Measurements from ENCODE around the gene UBR4. TPM values are rescaled to one million over a fixed set of nuclear protein-coding genes. Genes with fewer than 3 reads are reported as not detected.
"Not testable (repeated sequence)": the region's sequence is repeated elsewhere in the genome, so short reads cannot be mapped to it uniquely, and the experiment has no call there.

Gene UBR4
- total RNA-seq, 2 donors from 2014 or later = 209 to 275 TPM

DNA sequence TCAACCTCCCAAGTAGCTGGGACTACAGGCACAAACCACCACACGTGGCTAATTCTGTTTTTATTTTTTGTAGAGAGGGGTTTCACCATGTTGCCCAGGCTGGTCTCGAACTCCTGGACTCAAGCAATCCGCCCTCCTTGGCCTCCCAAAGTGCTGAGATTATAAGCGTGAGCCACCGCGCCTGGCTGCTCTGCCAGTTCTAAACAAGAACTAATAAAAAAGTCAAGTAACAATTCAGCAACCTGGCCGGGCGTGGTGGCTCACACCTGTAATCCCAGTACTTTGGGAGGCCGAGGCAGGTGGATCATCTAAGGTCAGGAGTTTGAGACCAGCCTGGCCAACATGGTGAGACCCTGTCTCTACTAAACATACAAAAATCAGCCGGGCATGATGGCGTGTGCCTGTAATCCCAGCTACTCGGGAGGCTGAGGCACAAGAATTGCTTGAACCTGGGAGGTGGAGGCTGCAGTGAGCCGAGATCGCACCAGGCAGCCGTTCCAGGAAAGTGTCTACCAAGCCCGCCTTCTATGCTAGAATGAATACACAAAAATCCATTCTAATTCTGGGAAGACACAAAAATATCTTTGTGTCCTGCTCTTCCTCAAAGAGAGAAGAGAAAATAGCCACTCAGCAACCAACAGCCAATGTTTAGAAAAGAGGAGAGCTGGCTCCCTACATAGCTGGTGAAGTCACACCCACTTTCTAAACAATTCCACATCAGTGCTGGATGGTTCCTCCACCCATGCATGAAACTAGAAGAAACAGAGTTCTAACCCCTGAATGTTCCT lies 21.9 kb upstream of the UBR4 start:
- DNase-seq (ENCODE audit: low spot score); H3K4me1 Mint-ChIP-seq (ENCODE audit: low read depth in 2 of 2); H3K9me3 Mint-ChIP-seq; H3K27me3 Mint-ChIP-seq; H3K27ac Mint-ChIP-seq; H3K4me3 Mint-ChIP-seq; ATAC-seq: not testable (repeated sequence)
- peaks cover 11% of the 10 kb centered on the region for H3K36me3 Mint-ChIP-seq

GRCh38 chr1:19229828-19230325 lies 19.8 kb upstream of the UBR4 start:
- H3K36me3 Mint-ChIP-seq = peaks cover 14% of the 10 kb centered on the region
- no peak overlapping the region for H3K4me3 Mint-ChIP-seq

DNA sequence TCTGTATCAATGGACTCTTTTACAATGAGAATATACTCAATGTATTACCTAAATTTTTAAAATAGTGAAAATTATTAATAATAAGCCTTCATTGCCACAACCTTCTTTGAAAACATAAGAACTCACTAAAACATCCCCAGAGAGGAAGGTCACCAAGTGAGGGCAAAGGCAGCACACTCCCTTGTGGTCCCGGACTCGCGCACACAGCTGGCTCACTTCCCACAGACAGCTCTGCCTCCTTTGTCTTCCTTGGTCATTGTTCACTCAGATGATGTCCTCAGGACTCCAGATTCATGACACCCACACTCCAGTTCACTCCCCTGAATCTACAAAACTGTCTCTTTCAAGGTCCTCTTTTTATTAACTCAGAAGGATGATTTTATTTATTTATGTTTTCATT lies 19.2 kb upstream of the UBR4 start:
- H3K27ac Mint-ChIP-seq = no peak overlapping the region
- DNase-seq (ENCODE audit: low spot score) (no peak), ATAC-seq (no peak)
- H3K4me3 Mint-ChIP-seq = no peak overlapping the region
- H3K9me3 Mint-ChIP-seq = no peaks in the 10 kb centered on the region
- H3K4me1 Mint-ChIP-seq (ENCODE audit: low read depth in 2 of 2) = peaks cover 1 to 6% of the 10 kb centered on the region in 2 donors
- peaks cover 20% of the 10 kb centered on the region for H3K36me3 Mint-ChIP-seq
- H3K27me3 Mint-ChIP-seq = no peaks in the 10 kb centered on the region

More at GRCh38 chr1:19229828-19230325, 19.8 kb upstream of the UBR4 start:
- H3K9me3 Mint-ChIP-seq = no peaks in the 10 kb centered on the region
- ATAC-seq (no peak), DNase-seq (ENCODE audit: low spot score) (no peak)
- no peak overlapping the region for H3K27ac Mint-ChIP-seq
- H3K4me1 Mint-ChIP-seq (ENCODE audit: low read depth in 2 of 2) = peaks cover 0 to under 1% of the 10 kb centered on the region in 2 donors
- no peaks in the 10 kb centered on the region for H3K27me3 Mint-ChIP-seq

DNA sequence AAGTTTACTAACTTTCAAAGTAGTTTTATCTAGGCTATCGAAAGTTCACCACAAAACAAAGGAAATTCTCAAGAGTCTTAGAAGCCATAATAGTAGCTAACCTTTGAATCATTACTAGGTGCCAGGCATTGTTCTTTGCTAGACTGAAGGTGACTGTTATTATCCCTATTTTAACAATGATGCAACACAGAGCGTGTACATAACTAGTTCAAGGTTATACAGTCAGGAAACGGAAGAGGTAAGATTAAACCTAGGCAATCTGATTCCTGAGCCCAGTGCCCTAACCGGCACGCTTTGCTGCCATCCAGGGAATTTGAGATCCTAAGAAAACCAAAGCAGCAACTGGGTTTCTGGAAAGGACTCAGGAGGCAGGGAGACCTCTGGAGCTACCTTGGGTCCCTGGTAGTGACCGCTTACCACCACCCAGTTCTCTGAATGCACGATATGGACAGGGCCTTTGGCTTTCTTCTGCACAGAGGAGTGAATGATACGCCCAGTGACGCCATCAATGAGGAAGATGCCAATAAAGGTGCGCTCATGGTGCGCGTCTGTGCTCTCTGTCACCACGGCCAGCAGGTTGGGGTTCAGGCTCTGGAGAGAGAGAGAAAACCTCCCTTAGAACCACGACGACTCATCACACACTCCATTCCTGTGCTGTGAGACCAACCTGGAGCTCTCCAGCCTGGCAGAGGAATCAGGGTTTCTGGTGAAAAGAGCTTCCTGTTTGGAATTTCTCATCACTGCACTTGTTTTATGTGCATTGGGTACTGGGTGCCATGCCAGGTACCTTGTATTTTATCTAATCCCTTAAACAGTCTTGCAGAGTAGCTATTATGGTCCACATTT lies 13.1 kb upstream of the UBR4 start:
- DNase-seq (ENCODE audit: low spot score) (no peak), ATAC-seq (no peak)
- peaks cover 35% of the 10 kb centered on the region for H3K36me3 Mint-ChIP-seq
- H3K9me3 Mint-ChIP-seq = no peaks in the 10 kb centered on the region
- H3K27ac Mint-ChIP-seq = no peak overlapping the region
- no peaks in the 10 kb centered on the region for H3K27me3 Mint-ChIP-seq
- peaks cover 14 to 18% of the 10 kb centered on the region in 2 donors for H3K4me1 Mint-ChIP-seq (ENCODE audit: low read depth in 2 of 2)
- no peak overlapping the region for H3K4me3 Mint-ChIP-seq

DNA sequence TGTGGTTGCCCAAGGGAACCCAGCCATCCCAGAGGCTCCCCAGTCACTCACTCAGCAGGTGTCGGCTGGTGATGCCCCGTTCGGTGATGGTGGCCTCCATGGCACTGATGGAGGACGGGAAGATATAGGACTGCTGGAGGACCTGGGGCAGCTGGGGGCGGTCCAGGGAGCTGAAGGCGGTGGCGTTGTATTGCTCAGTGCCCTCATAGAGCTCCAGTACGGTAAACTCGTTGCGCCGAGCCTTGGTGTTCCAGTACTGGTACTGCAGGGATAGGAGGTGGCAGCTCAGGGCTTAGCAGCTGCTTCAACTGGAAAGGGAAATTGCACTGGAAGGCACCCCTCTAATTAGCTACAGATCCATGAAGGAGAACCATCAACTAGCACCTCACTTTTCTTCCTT lies 12.5 kb upstream of the UBR4 start:
- ATAC-seq = no peak

DNA sequence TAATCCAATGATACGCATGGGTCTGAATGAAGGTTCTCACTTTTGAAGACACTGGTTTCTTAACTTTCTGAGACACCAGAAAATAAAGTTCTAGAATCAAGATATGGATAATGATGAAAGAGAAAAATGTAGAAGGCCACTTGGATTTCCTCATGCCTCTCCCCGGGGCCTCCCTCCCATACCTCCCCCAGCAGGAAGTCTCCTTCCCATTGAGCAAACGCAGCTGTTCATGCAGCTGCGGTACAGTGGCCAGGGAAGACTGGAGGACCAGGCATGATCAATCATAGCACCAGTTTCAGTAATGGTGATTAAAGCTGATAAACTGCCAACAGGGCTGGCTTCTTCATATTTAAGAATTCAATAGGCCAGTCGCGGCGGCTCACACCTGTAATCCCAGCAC lies 10.9 kb upstream of the UBR4 start:
- DNase-seq (ENCODE audit: low spot score) (no peak), ATAC-seq (no peak)
- no peaks in the 10 kb centered on the region for H3K9me3 Mint-ChIP-seq
- no peak overlapping the region for H3K27ac Mint-ChIP-seq
- H3K36me3 Mint-ChIP-seq = peaks cover 42% of the 10 kb centered on the region
- H3K4me3 Mint-ChIP-seq = no peak overlapping the region
- no peaks in the 10 kb centered on the region for H3K27me3 Mint-ChIP-seq
- H3K4me1 Mint-ChIP-seq (ENCODE audit: low read depth in 2 of 2) = peaks cover 16 to 18% of the 10 kb centered on the region in 2 donors

More for the DNA sequence above, 12.5 kb upstream of the UBR4 start:
- Mint-ChIP-seq H3K36me3 (peaks cover 41% of the 10 kb centered on the region), H3K9me3 (no peaks in the 10 kb centered on the region), H3K4me3 (no peak overlapping the region), H3K27ac (no peak overlapping the region), H3K27me3 (no peaks in the 10 kb centered on the region), H3K4me1 (ENCODE audit: low read depth in 2 of 2) (peaks cover 14 to 18% of the 10 kb centered on the region in 2 donors)
- no peak for DNase-seq (ENCODE audit: low spot score)

DNA sequence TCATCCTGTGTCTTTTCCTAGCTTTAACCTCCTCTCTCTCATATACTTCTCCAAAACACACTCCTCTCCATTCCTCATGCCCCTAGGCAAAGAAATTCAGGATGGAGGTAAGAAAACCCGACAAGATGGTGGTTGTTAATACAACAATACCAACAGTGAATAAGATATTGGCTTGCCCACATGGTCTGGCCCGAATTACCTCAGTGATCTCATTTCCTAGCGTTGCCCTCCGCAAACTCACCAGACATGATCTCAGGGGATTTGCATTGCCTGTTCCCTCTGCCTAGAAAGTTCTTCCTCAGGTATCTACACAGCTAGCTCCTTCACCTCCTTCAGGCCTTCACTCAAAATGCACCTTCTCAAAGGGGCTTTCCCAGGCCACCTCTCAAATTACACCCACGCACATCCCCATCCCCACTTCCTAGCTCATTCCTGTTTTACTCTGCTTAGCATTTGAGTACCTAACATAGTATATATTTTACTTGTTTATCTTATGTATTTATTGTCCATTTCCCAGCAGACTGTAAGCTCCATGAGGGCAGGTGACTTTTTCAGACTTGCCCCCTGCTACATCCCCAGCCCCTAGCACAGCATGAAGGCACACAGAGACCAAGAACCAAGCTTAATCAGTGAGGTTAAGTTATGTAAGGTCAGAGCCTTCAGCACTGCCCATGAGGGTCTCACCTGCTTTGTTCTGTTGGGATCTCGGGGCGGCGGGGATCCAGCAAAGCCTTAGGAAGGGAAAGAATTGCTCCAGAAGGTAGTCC lies 10.2 kb upstream of the UBR4 start:
- no peaks in the 10 kb centered on the region for H3K9me3 Mint-ChIP-seq
- H3K4me3 Mint-ChIP-seq = no peak overlapping the region
- DNase-seq (ENCODE audit: low spot score) (no peak), ATAC-seq (no peak)
- no peaks in the 10 kb centered on the region for H3K27me3 Mint-ChIP-seq
- peaks cover 16 to 18% of the 10 kb centered on the region in 2 donors for H3K4me1 Mint-ChIP-seq (ENCODE audit: low read depth in 2 of 2)
- peak overlapping the region in 1 of 2 donors; percentile 18 for H3K27ac Mint-ChIP-seq
- H3K36me3 Mint-ChIP-seq = peaks cover 44% of the 10 kb centered on the region

GRCh38 chr1:19219451-19219850 lies 9.4 kb upstream of the UBR4 start:
- ATAC-seq (no peak), DNase-seq (ENCODE audit: low spot score) (no peak)
- Mint-ChIP-seq H3K9me3 (no peaks in the 10 kb centered on the region), H3K36me3 (peaks cover 40% of the 10 kb centered on the region), H3K27ac (no peak overlapping the region), H3K4me3 (no peak overlapping the region), H3K4me1 (ENCODE audit: low read depth in 2 of 2) (peaks cover 13 to 16% of the 10 kb centered on the region in 2 donors), H3K27me3 (no peaks in the 10 kb centered on the region)

DNA sequence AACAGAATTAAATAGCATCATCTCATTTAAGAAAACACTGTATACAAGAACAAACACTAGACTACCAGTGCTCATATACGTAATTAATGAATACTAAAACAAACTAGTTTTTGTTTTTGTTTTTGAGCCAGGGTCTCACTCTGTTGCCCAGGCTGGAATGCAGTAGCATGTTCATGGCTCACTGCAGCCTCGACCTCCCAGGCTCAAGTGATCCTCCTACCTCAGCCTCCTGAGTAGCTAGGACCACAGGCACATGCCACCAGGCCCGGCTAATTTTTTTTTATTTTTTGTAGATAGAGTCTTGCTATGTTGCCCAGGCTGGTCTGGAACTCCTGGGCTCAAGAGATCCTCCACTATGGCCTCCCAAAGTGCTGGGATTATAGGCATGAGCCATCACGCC lies 6.5 kb upstream of the UBR4 start:
- not testable (repeated sequence) for DNase-seq (ENCODE audit: low spot score); H3K4me3 Mint-ChIP-seq; H3K9me3 Mint-ChIP-seq; ATAC-seq; H3K27ac Mint-ChIP-seq; H3K27me3 Mint-ChIP-seq
- Mint-ChIP-seq H3K4me1 (ENCODE audit: low read depth in 2 of 2) (peaks cover 27 to 30% of the 10 kb centered on the region in 2 donors), H3K36me3 (peaks cover 39% of the 10 kb centered on the region)

DNA sequence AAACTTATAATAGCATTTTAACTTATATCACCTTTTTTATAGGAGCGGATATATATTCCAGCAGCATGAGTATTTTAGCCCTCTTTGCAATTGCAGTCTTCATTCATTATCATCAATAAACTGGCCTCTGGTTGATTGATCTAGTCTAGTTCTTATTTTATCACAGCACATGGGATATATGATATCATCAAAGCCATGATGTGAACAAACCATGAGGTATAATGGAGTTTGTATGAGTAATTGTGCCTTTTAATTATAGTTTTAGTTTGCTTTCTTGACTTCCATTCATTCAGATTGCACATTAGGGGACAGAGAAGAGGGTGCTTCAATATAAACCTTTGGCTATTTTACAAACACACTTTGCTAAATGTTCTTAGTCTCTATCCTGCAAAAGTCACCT lies 3.5 kb upstream of the UBR4 start:
- Mint-ChIP-seq H3K4me3 (no peak overlapping the region), H3K4me1 (ENCODE audit: low read depth in 2 of 2) (peaks cover 33 to 36% of the 10 kb centered on the region in 2 donors), H3K27ac (peak overlapping the region; percentile 21 to 42), H3K36me3 (peaks cover 24% of the 10 kb centered on the region), H3K9me3 (no peaks in the 10 kb centered on the region), H3K27me3 (no peaks in the 10 kb centered on the region)
- DNase-seq (ENCODE audit: low spot score) (no peak), ATAC-seq (no peak)

DNA sequence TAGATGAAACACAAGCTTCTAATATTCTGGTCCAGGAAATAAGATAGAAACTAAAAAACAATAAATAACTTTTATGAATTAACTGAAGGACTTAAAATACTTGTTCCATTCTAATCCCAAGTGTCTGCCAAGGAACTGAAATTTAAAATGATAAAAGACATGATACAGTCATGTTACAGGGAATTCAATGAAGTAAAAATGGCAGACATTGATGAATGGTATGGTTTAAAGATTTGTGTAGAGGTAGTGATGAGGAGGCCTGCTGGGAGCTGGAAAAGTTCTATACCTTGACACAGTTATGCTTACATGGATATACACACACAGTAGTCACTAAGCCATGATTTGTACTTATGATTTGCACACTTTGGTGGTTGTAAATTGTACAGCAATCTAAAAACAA lies 2.1 kb upstream of the UBR4 start:
- peaks cover 16% of the 10 kb centered on the region for H3K36me3 Mint-ChIP-seq
- H3K4me1 Mint-ChIP-seq (ENCODE audit: low read depth in 2 of 2) = peaks cover 35 to 45% of the 10 kb centered on the region in 2 donors
- ATAC-seq = no peak
- no peak for DNase-seq (ENCODE audit: low spot score)
- peak overlapping the region; percentile 92 for H3K4me3 Mint-ChIP-seq
- H3K27me3 Mint-ChIP-seq = no peaks in the 10 kb centered on the region
- H3K27ac Mint-ChIP-seq = peak overlapping the region; percentile 36 to 49
- H3K9me3 Mint-ChIP-seq = no peaks in the 10 kb centered on the region

DNA sequence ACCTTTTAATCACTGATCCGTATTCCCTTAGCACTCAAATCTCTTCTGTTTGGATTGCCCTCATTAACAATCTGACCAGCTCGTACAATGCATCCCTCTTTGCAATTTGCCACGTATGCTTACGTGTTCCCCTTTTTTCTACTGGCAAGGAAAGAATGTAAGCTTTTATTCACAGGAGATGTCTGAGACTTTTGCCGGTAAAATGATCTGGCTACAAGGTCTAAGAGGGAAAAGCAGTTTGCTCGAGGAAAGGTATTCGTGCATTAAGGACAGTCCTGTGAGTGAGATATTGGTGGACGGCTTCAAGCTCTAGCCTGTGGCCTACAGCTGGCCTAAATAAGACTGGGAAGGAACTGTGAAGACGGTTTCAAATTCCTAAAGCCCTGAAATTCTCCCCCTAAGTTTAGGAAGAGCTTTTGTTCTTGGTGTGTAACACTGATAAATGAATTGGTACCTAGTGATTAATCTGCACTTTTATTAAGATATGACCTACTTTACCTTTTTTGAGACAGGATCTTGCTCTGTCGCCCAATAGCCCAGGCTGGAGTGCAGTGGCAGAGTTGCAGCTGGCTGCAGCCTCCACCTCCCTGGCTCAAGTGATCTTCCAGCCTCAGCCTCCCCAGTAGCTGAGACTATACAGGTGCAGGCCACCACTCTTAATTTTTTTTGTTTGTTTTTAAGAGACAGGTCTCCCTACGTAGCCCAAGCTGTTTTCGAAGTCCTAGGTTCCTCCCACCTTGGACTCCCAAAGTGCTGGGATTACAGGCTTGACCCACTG lies 895 bp upstream of the UBR4 start:
- peak overlapping the region; percentile 92 for H3K4me3 Mint-ChIP-seq
- ATAC-seq = no peak
- H3K9me3 Mint-ChIP-seq = no peaks in the 10 kb centered on the region
- H3K4me1 Mint-ChIP-seq (ENCODE audit: low read depth in 2 of 2) = peaks cover 38 to 53% of the 10 kb centered on the region in 2 donors
- H3K36me3 Mint-ChIP-seq = peaks cover 16% of the 10 kb centered on the region
- no peaks in the 10 kb centered on the region for H3K27me3 Mint-ChIP-seq
- no peak for DNase-seq (ENCODE audit: low spot score)
- H3K27ac Mint-ChIP-seq = peak overlapping the region; percentile 96 to 99

All from natural killer cell treated with Interleukin-12 subunit alpha and Interleukin-12 subunit beta and Interleukin-15 and Interleukin-18, amount 100 ng/mL, for 72 hours (primary cell).